Neural cell (in vitro differentiated cells): ENCODE data around the gene ISG20. TPM values are rescaled to one million over a fixed set of nuclear protein-coding genes. Genes with fewer than 3 reads are reported as not detected.

Source experiments
- H2AFZ ChIP-seq: fragments of 200-600, 300-800 bp; sonication (generic), shearing (Covaris generic); 2 replicates; pipeline ENCODE4 v1.6.0; 2014; ENCODE audit warnings: low read depth, mild to moderate bottlenecking, antibody characterized with exemption, low read length, moderate library complexity
- H3F3A ChIP-seq: fragments of 200-600 bp; shearing (Covaris generic); 2 replicates; pipeline ENCODE4 v1.6.1; 2016; ENCODE audit warnings: mild to moderate bottlenecking, moderate library complexity, mixed read lengths, antibody characterized with exemption, low read length; ENCODE audit not compliant: insufficient read depth, poor library complexity, severe bottlenecking
- H3K27ac ChIP-seq: fragments of 200-600, 300-800 bp; sonication (generic), shearing (Covaris generic); 2 replicates; pipeline ENCODE4 v1.5.1; 2014; ENCODE audit warnings: mild to moderate bottlenecking, low read length, moderate library complexity
- H3K27me3 ChIP-seq: fragments of 300-800, 200-600 bp; sonication (generic), shearing (Covaris generic); 2 replicates; pipeline ENCODE4 v1.6.0; 2014; ENCODE audit warnings: mild to moderate bottlenecking, low read depth, low read length, moderate library complexity; ENCODE audit not compliant: insufficient read depth
- H3K36me3 ChIP-seq: fragments of 300-800, 200-600 bp; sonication (generic), shearing (Covaris generic); 2 replicates; pipeline ENCODE4 v1.5.1; 2014; ENCODE audit warnings: mild to moderate bottlenecking, antibody characterized with exemption, low read length, moderate library complexity; ENCODE audit not compliant: insufficient read depth
- H3K4me2 ChIP-seq: fragments of 300-800, 200-600 bp; sonication (generic), shearing (Covaris generic); 2 replicates; pipeline ENCODE4 v1.6.0; 2014; ENCODE audit warnings: mild to moderate bottlenecking, low read length
- H3K4me3 ChIP-seq: fragments of 300-800, 200-600 bp; sonication (generic), shearing (Covaris generic); 2 replicates; pipeline ENCODE4 v1.5.1; 2014; ENCODE audit warnings: mild to moderate bottlenecking, low read length, moderate library complexity
- H3K79me2 ChIP-seq: fragments of 200-600 bp; shearing (Covaris generic); replicated peaks from 2 replicates; pipeline ENCODE4 v1.6.0; 2014; ENCODE audit warnings: mild to moderate bottlenecking, low read length, moderate library complexity; ENCODE audit not compliant: insufficient read depth
- H3K9ac ChIP-seq: fragments of 300-800, 200-600 bp; sonication (generic), shearing (Covaris generic); 2 replicates; pipeline ENCODE4 v1.6.1; 2016; ENCODE audit warnings: mild to moderate bottlenecking, low read length, mixed read lengths
- H3K9me2 ChIP-seq: fragments of 200-600 bp; shearing (Covaris generic); 2 replicates; pipeline ENCODE4 v1.6.1; 2016; ENCODE audit warnings: mild to moderate bottlenecking, low read length, mixed read lengths; ENCODE audit not compliant: insufficient read depth
- H3K9me3 ChIP-seq: fragments of 200-600, 300-800 bp; sonication (generic), shearing (Covaris generic); 2 replicates; pipeline ENCODE4 v1.6.1; 2016; ENCODE audit warnings: mild to moderate bottlenecking, mixed run types, low read length, moderate library complexity, mixed read lengths
- H4K20me1 ChIP-seq: fragments of 200-600 bp; shearing (Covaris generic); 2 replicates; pipeline ENCODE4 v1.6.1; 2016; ENCODE audit warnings: mild to moderate bottlenecking, mixed run types; ENCODE audit not compliant: insufficient read depth
- EP300 ChIP-seq: fragments of 450-650 bp; conservative IDR thresholded peaks from 2 replicates; pipeline ENCODE4 v1.6.1; 2014; ENCODE audit warnings: antibody characterized with exemption, mild to moderate bottlenecking, moderate library complexity; ENCODE audit not compliant: poor library complexity, severe bottlenecking
- EZH2 ChIP-seq: fragments of 200-600, 300-800 bp; shearing (Covaris generic), sonication (generic); IDR thresholded peaks from 2 replicates; pipeline ENCODE4 v1.6.1; 2014; ENCODE audit warnings: antibody characterized with exemption, low read length, borderline replicate concordance, mild to moderate bottlenecking; ENCODE audit not compliant: insufficient read depth, poor library complexity, severe bottlenecking
- MXI1 ChIP-seq: fragments of 450-650 bp; conservative IDR thresholded peaks from 2 replicates; pipeline ENCODE4 v1.6.1; 2014; ENCODE audit warnings: antibody characterized with exemption, mild to moderate bottlenecking; ENCODE audit not compliant: poor library complexity, severe bottlenecking
- POLR2AphosphoS5 ChIP-seq: IDR thresholded peaks from 2 replicates; pipeline ENCODE4 v1.6.1; 2012
- RAD21 ChIP-seq: fragments of 450-650 bp; conservative IDR thresholded peaks from 2 replicates; pipeline ENCODE4 v1.6.1; 2014; ENCODE audit warnings: antibody characterized with exemption, mild to moderate bottlenecking, moderate library complexity
- SMC3 ChIP-seq: fragments of 450-650 bp; conservative IDR thresholded peaks from 2 replicates; pipeline ENCODE4 v1.6.1; 2014; ENCODE audit warnings: antibody characterized with exemption, mild to moderate bottlenecking, moderate library complexity; ENCODE audit not compliant: poor library complexity
- TAF1 ChIP-seq: IDR thresholded peaks from 2 replicates; pipeline ENCODE4 v1.6.1; 2012; ENCODE audit warnings: low read depth
- polyA plus RNA-seq: library from polyadenylated mRNA; depleted of rRNA; stranded (reverse); fragments of >200 nt; gene quantifications from 2 replicates; pipeline ENCODE4 v1.2.3, GENCODE V29; 2014
- TF ChIP-seq, protein P1 (sequence below): fragments of 450-650 bp; IDR thresholded peaks from 2 replicates; pipeline ENCODE4 v1.5.1; 2014; ENCODE audit warnings: antibody characterized with exemption, mild to moderate bottlenecking, moderate library complexity; ENCODE audit not compliant: poor library complexity, severe bottlenecking
- TF ChIP-seq, protein P2 (sequence below): IDR thresholded peaks from 2 replicates; pipeline ENCODE4 v1.6.1; 2012; ENCODE audit warnings: borderline replicate concordance

ISG20 gene
- polyA plus RNA-seq, 1 donor from 2014 or later, result 0.88 TPM

DNA sequence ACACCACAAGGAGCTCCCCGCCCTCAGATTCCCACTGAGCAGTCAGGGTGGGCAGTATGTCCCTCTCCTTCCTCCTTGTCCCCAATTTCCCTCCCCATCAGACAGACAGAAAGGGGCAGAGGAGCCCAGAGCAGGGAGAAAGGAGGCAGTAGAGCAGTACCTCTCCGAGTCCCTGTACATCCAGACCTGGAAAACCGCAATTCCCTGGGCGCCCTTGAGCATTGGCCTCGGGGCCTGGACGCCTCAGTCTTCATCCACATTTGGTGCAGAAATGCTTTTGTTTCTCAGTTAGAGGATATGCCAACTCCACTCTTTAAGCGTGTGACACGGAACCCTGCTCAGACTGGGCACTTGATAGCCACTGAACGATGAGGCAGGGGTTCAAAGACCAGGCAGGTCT, 5.9 kb downstream of the ISG20 start:
- TF ChIP-seq EZH2 (no peak), EP300 (no peak), RAD21 (no peak), POLR2AphosphoS5 (no peak), SMC3 (no peak), MXI1 (no peak), TAF1 (no peak)
- TF ChIP-seq, protein P1, sequence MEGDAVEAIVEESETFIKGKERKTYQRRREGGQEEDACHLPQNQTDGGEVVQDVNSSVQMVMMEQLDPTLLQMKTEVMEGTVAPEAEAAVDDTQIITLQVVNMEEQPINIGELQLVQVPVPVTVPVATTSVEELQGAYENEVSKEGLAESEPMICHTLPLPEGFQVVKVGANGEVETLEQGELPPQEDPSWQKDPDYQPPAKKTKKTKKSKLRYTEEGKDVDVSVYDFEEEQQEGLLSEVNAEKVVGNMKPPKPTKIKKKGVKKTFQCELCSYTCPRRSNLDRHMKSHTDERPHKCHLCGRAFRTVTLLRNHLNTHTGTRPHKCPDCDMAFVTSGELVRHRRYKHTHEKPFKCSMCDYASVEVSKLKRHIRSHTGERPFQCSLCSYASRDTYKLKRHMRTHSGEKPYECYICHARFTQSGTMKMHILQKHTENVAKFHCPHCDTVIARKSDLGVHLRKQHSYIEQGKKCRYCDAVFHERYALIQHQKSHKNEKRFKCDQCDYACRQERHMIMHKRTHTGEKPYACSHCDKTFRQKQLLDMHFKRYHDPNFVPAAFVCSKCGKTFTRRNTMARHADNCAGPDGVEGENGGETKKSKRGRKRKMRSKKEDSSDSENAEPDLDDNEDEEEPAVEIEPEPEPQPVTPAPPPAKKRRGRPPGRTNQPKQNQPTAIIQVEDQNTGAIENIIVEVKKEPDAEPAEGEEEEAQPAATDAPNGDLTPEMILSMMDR, result no peak
- TF ChIP-seq, protein P2, sequence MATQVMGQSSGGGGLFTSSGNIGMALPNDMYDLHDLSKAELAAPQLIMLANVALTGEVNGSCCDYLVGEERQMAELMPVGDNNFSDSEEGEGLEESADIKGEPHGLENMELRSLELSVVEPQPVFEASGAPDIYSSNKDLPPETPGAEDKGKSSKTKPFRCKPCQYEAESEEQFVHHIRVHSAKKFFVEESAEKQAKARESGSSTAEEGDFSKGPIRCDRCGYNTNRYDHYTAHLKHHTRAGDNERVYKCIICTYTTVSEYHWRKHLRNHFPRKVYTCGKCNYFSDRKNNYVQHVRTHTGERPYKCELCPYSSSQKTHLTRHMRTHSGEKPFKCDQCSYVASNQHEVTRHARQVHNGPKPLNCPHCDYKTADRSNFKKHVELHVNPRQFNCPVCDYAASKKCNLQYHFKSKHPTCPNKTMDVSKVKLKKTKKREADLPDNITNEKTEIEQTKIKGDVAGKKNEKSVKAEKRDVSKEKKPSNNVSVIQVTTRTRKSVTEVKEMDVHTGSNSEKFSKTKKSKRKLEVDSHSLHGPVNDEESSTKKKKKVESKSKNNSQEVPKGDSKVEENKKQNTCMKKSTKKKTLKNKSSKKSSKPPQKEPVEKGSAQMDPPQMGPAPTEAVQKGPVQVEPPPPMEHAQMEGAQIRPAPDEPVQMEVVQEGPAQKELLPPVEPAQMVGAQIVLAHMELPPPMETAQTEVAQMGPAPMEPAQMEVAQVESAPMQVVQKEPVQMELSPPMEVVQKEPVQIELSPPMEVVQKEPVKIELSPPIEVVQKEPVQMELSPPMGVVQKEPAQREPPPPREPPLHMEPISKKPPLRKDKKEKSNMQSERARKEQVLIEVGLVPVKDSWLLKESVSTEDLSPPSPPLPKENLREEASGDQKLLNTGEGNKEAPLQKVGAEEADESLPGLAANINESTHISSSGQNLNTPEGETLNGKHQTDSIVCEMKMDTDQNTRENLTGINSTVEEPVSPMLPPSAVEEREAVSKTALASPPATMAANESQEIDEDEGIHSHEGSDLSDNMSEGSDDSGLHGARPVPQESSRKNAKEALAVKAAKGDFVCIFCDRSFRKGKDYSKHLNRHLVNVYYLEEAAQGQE, result no peak
- Histone ChIP-seq H4K20me1 (no peaks in the 10 kb centered on the region), H3K9me2 (no peaks in the 10 kb centered on the region), H3F3A (no peaks in the 10 kb centered on the region), H3K4me3 (no peak overlapping the region), H3K27me3 (no peaks in the 10 kb centered on the region), H3K4me2 (no peak overlapping the region), H3K79me2 (no peaks in the 10 kb centered on the region), H3K9me3 (no peaks in the 10 kb centered on the region), H3K9ac (no peak overlapping the region), H3K36me3 (no peaks in the 10 kb centered on the region), H3K27ac (no peak overlapping the region), H2AFZ (no peak overlapping the region)

DNA sequence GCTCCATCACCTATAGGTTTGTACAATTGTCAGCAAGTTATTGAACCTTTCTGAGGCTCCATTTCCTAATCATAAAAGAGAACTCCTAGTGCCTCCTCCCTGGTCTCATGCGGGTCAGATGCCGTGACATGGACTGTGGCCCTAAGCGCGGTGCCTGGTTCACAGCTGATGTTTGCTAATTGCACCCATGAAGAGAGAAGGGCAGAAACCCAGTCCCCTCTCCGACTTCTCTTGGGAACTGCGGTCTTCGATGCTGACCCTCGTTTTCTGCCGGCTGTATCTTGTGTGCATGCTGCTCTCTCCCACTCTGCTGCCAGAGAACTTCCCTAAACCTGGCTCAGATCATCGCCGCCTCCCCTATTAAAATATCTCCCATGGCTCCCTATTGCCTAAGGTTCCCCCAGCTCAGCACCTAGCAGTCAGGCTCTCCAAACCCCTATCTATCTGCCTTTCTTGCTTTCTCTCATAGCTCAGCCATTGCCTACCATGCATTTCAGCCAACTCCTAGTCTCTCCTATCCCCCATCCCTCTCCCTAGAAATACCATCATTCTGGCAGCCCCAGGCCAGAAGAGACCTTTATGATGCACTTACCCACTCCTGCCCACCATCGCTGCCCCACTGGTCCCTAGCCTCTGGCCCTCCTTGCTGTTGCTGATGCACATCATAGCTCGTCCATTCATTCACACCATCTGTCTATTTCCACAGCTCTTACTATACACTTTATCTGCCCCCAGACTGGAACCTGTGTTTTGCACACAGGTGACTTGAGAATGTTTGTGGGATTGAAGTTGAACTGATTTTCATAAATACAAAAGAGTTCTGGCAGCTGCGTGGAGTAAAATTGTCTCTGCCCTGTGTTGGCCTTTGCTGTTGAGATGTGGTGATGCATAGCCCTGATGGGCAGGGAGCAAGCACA, 6.6 kb downstream of the ISG20 start:
- Histone ChIP-seq H2AFZ (no peak overlapping the region), H3K4me2 (no peak overlapping the region), H3F3A (no peaks in the 10 kb centered on the region), H3K9ac (no peak overlapping the region), H3K9me2 (no peaks in the 10 kb centered on the region), H3K9me3 (no peaks in the 10 kb centered on the region), H3K79me2 (no peaks in the 10 kb centered on the region), H3K27me3 (no peaks in the 10 kb centered on the region), H3K27ac (no peak overlapping the region), H3K36me3 (no peaks in the 10 kb centered on the region), H3K4me3 (no peak overlapping the region), H4K20me1 (no peaks in the 10 kb centered on the region)
- TF ChIP-seq EZH2 (no peak), MXI1 (no peak), SMC3 (no peak), POLR2AphosphoS5 (no peak)
